HG02610 (cell line): ENCODE measurements around the gene RFX7.
A peak's percentile ranks its signal among the peaks of the same experiment; 100 is the strongest.

Experiments used
- ATAC-seq: cut with Tn5 transposase; IDR thresholded peaks from one replicate; pipeline ENCODE4 v1.9.1; 2021; ENCODE audit warnings: mild to moderate bottlenecking, moderate library complexity; ENCODE audit not compliant: unreplicated experiment

The RFX7 gene

DNA sequence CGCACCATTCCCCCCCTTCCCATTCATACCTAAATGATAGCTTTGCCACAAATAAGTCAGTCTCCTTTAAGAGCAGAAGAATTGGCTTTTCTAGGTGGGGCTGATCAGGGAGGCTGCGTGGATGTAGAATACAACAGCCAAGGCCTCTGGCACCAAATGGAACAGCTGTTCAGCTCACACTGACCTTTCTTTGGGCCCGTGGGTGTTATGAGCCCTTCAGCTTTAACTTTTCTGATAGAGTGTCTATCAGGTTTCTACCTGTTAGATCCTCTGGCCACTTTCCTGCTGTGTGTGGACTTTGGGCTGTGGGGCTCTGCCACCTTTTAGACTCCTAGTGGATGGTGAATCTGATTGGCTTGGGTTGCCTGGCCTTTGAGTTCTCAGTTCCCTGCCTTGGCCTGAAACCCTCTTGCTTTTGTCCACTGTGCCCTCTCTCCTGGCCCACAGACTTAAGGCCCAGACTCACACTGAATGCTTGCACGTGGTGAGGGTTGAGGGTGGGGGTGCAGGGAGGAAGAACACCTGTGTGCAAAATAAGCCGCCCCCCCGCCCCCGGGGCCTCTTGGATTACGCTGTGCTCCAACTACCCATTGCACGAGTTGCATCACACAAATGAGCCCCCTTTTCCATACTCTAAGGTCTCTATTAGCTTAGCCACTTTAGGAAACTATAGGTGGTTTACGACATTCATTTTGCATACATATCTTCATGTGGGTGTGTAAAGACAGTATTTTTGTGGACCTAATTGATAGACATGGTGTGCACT lies 1.3 kb upstream of the RFX7 start:
- no peak for ATAC-seq

DNA sequence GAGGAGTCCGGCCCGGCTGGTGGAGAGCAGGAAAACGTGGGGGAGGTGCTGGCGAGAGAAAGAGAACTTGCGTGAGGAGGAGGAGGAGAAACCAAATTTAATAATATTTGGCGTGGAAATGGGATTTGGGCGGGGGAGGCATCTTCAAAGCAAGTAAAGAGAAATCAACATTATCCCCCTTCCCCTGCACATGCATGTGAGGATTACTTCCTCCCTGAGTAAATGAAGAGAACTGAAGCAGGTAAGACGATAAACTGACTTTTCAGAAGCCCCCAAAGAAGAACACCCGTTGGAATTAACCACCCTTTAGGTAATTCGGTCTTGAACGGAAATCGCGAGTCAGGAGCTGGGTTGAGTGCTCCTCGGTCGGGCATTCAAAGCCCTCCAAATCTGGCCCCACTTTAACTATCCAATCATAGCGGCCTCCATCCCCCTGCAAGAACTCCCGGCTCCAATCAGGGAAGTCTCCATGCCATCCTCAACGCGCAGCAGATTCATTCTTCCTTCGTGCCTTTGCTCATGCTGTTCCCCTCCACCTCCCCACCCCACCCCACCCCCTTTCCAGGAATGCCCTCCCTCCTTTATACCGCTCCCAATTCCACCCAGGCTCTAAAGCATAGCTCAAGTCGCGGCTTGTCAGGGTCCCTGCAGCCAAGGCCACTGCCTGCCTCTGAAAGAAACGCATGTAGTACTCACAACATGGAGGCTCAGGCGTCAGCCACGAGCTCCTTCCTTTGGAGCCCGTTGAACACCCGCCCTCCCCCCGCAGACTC lies 545 bp upstream of the RFX7 start:
- ATAC-seq, result no peak

DNA sequence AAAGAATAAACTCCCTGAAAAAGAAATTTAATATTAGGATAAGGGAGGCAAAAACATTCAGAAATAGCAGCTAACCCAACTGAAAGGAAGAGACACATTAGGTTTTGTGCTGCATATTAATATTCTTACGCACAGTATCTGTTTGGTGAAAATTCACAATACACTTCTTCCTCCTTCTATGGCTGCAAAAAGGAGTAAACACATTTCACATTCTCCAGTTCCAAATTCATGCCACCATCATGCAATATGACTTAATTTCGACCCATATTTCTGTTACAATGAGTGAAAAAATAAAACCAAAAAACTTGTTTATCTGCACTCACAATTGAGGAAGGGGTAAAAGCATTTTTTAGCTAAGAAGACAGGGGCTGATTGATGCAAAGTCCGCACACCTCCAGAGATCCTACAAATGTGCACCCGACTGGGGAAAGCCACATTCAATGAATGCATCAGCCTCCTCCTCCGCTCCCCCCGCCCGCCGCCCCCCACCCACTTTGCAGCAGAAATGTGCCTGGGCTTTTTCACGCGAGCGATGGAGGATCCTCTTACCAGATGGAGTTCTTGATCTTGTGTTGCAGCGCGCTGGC lies 1.0 kb downstream of the RFX7 start:
- ATAC-seq, result no peak

DNA sequence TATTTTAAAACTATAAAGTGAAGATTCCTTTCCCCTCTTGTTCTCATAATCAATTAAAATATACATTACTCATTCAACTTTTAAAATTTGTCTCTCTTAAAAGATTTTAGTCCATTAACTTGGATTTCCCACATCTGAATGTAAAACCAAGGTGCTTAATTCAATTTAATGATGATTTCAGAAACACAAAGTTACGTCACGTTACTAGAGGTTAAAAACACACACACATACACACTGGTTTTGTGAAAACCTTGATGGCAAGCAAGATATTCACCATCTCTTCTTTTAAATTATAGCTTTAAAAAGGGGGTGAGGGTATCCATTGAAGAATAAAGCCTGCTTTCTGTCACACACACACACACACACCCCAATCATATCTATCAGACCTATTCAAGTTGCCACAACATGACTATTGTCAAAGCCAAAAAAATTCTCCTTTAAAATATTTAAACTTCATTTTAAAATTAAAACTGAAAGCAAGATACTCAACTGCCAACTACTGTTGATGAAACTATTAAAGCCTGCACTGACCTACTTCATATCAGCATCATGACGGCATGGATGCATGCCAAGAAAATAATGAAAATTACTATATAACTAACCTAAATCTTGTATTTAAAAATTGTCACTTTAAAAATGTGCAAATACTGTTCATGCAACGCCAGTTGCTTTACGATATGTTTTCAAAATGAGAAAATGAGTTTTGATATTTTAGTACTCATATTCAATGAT lies 2.1 kb downstream of the RFX7 start:
- ATAC-seq, result no peak

DNA sequence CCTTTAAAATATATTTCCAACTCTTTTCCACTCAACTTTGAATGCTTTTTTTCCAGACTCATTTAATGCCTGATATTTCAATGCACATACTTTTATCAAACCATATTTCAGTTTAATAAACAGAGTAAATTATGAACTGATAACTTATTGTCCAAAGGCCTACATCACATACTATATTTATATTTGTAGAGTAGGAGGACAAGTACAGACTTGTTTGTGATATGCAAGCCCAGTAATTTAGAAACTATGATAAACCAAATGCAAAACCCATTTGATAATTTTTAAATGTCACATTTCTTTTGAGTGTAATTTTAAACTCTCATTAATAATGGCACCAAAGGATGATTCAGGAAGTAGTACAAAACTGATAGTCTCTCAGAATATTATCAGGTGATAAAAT lies 3.3 kb downstream of the RFX7 start:
- no peak for ATAC-seq

DNA sequence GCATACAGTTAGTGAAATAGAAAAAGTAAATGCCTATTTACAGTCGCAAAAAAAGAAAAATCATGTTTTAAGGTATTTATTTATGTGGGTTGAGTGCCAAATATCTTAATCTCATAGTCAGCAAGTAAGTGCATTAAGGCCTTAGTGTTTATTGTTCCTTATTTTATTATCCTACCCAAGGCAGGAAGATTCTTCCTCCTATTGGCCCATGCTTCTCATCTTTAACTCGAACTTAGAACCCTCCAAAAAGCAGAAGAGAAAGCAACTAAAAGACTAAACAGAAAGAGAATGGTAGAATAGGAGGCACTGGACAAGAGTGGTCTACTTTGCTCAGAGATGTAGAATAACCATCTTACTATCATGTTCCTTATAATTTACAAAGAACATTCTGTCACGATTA lies 7.5 kb downstream of the RFX7 start:
- no peak for ATAC-seq

DNA sequence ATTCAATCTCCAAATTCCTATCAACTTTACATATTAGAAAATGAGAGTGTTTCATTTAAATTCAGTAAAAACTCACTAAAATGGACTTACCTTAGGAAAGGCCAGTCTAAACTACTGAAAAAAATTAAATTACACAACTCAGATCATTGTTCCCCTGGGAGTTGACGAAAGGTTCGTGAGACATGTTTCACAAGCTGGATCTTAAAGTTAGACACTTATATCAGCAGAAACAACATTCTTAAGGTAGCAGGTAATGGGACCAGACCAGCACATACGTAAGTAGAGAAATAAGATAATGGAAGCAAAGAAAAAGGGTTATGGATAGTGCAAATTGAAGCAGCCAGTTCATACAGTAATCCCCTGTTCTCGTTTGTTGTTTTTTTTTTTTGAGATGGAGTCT lies 8.9 kb downstream of the RFX7 start:
- no peak for ATAC-seq

DNA sequence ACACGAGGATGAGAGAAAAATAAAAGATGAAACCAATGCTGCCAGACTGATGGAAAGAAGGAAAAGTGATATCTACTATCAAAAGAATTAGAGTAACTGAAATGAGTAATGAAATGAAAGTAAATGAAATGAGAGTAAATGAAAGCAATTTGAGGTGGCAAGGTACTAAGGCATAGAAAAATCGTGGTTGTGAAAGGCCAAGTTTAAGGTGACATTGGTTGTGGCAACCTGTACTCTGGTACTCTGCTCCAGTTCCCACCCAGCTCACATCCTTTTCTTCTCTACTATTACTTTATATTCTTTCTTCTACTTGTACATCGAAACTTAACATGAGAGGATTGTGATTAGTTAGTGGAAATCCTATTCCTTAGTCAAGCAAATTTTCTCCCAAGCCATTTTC lies 10.1 kb downstream of the RFX7 start:
- no peak for ATAC-seq

DNA sequence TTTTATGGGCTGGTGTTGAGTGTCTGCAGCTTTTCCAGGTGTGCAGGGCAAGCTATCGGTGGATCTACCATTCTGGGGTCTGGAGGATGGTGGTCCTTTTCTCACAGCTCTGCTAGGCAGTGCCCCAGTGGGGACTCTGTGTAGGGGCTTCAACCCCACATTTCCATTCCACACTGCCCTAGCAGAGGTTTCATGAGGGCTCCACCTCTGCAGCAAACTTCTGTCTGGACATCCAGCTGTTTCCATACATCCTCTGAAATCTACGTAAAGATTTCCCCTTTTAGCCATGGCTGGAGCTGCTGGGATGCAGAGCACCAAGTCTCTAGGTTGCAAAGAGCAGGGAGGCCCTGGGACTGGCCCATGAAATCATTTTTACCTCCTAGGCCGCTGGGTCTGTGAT lies 11.6 kb downstream of the RFX7 start:
- ATAC-seq, result no peak

DNA sequence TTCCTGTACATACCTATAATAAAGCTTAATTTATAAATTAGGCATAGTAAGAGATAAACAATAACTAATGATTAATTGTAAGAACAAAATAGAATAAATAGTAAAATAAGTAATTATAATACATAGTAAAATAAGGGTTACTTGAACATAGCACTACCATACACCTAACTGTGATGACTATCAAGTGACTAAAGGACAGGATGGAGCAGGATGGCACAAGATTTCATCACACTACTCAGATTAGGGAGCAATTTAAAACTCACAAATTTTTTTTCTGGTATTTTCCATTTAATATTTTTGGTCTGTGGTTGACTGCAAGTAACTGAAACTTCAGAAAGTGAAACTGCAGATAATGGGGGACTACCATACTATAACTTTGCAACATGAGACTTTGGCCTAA lies 14.8 kb downstream of the RFX7 start:
- ATAC-seq, result no peak

DNA sequence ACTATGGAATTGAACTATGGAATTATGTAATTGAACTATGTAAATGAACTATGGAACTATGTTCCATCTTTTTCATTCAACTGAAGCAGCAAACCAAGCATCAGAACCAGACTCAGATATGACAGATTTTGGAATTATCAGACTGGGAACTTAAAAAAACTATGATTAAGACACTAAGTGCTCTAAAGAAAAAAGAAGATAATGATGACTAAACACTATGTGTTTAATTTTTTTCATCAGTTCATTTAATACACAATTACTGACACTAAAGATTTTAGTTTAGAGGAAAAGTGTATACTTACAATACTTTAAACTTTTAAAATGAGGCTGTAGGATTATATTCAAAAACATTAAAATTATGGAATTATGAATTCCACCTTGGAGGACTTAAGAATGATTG lies 15.3 kb downstream of the RFX7 start:
- ATAC-seq, result no peak

DNA sequence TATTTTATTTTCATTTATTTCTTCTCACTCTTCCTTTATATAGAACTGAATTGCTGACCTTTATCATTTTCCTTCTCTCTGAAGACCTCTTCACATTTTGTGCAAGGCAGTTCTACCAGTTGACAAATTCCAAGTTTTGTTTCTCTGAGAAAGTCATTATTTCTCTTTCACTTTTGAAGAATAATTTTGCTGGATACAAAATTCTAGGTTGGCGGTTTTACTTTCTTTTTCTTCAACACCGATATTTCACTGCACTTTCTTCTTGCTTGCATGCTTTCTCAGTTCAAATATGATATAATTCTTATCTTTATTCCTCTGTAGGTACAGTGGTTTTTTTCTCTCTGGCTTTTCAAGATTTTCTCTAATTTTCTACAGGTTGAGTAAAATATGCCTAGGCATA lies 15.9 kb downstream of the RFX7 start:
- ATAC-seq, result no peak

DNA sequence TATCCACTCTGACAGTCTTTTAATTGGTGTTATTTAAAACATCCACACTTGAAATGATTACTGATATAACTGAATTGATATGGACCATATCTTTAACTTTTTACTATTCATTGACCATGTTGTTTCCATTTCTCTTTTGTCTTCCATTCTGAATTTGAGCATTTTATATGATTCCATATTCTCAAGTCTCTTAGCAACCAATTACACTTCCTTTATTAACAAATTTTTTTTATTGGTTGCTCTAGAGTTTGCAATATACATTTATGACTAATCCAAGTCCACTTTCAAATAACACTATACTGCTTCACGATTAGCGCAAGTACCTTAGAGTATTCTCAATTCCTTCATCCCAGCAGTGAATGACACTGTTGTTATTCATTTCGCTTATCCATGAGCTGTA lies 16.4 kb downstream of the RFX7 start:
- ATAC-seq, result no peak

DNA sequence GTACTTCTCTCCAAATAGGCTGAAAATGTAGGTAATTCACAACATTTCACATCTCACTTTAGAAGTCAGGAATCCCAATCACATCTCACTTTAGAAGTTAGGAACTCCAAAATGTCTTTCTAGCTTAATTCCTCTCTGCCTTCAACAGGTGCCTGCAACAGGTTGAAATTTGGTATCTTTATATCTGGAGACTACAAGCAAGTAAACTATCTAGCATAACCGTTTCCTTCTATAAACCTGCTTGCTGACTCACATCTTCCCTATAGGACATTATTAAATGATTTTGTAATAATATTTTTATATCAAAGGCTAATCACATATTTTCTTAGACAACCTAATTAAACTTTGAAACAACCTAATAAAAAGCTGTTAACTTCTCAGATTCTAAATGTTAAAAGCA lies 18.2 kb downstream of the RFX7 start:
- no peak for ATAC-seq

DNA sequence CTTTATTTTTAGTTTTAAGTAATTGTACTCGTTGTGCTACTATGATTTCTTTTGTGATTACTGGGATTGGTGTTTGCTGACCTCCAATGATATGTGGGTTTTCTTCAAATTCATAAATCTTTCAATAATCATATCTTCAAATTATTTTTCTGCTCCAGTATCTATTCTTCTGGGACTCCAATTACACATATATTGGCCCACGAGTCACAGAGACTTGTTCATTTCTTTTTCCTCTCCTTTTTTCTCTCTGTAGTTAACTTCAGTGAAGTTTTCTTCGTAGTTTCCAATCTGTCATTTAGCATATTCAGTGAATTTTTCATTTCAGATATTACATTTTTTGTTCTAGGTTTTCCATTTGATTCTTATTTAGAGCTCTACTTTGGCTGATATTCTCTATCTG lies 21.4 kb downstream of the RFX7 start:
- no peak for ATAC-seq

DNA sequence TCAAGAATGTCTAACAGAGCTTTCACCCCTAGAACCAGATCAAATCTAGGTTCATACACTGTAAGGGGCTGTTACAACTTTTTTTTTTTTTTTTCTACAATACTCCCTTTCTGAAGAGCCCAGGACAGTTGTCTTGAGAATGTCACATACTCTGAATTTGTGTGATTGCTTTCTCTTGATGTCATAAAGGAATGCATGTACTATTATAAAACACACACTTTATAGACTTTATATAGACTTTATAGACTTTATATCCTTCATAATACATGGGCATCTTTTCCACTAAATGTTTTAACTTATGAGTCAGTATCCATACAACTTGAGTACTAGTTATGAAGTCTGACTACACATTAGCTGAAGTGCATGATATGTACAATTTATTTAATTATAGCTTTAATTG lies 26.3 kb downstream of the RFX7 start:
- ATAC-seq, result no peak

DNA sequence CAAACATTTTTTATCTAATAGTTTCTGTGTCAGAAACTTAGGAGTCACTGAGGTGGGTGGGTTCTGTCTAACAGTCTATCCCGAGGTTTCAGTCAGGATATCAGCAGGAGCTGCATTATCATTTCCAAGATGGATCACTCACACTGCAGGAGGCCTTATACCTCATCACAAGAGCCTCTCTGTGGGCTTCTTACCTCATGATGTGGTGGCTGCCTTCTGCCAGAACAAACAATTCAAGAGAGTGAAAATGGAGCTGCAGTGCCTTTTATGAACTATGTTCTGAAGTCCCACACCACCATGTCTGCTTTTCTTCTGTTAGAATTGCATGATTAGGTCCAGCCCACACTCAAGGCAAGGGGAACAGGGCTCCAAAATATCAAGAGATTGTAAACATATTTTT lies 27.9 kb downstream of the RFX7 start:
- no peak for ATAC-seq

DNA sequence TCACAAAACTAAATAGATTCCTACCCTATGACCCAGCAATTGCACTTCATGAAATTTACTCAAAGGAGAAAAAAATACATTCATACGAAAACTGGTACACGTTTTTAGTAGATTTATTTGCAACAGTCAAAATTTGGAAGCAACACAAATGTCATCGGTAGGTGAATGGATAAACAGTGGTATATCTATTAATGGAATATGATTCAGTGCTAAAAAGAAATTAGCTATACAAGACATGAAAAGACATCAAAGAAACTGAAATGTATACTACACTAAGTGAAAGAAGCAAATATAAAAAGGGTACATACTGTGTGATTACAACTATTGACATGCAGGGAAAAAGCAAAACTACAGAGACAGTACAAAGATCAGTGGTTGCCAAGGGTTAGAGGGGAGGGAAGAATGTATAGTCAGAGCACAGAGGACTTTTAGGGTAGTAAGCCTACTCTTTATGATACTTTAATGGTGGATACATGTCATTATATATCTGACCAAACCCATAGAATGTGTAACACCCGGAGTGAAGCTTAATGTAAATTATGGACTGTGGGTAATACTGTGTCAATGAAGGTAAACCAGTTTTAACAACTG lies 31.6 kb downstream of the RFX7 start:
- ATAC-seq, result no peak

DNA sequence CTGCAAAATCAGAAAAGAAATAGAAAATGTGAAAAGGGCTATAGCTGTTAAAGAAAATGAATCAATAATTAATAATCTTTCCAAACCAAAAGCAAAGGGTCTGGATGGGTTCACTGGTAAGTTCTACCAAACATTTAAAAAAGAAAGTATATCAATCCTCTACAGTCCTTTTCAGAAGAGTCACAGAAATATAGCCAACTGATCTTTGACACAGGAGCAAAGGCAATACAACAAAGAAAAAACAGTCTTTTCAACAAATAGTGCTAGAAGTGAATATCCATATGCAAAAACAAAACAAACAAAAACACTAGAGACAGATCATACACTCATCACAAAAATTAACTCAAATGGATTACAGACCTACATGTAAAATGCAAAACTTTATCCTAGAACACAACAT lies 32.6 kb downstream of the RFX7 start:
- ATAC-seq, result no peak

DNA sequence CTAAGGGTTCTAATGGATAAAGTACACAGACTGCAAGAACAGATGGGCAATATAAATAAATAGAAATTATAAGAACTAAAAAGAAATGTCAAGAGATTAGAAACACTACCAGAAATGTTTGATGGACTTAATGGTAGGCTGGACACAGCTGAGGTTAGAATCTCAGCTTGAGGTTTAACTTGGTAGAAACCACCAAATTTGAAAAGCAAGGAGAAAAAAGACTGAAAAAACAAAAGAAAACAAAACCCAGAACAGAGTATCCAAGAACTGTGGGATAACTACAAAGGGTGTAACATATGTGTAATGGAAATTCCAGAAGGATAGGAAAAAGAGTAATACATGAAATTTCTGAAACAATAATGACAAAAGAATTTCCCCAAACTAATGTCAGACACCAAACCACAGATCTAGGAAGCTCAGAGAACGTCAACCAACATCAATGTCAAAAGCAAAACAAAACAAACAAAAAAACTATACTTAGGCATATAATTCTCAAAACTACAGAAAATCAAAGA lies 35.0 kb downstream of the RFX7 start:
- no peak for ATAC-seq

DNA sequence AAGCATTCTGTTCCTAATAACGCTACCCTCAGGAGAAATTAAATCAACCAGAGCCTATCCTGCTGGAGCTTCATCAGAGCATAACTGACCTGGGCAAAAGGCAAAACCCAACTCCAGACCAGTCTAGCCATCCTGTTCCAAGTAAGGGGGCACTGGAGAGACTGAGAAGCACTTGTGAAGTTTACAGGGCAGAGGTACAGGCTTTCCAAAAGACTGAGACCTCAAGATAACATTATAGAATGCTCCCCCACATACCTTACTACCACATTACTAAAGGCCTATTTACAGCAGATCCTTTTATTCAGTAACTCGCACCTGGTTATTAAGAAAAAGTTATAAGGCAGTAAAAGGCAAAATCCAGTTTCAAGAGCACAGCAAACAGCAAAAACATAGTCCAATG lies 35.5 kb downstream of the RFX7 start:
- ATAC-seq, result peak; percentile 7
